ENCODE results near the gene PRKCD. TPM values are rescaled to one million over a fixed set of nuclear protein-coding genes. Genes with fewer than 3 reads are reported as not detected.
A peak's percentile ranks its signal among the peaks of the same experiment; 100 is the strongest.

The PRKCD gene
- total RNA-seq, 1 donor from 2014 or later: 32.2 TPM

DNA sequence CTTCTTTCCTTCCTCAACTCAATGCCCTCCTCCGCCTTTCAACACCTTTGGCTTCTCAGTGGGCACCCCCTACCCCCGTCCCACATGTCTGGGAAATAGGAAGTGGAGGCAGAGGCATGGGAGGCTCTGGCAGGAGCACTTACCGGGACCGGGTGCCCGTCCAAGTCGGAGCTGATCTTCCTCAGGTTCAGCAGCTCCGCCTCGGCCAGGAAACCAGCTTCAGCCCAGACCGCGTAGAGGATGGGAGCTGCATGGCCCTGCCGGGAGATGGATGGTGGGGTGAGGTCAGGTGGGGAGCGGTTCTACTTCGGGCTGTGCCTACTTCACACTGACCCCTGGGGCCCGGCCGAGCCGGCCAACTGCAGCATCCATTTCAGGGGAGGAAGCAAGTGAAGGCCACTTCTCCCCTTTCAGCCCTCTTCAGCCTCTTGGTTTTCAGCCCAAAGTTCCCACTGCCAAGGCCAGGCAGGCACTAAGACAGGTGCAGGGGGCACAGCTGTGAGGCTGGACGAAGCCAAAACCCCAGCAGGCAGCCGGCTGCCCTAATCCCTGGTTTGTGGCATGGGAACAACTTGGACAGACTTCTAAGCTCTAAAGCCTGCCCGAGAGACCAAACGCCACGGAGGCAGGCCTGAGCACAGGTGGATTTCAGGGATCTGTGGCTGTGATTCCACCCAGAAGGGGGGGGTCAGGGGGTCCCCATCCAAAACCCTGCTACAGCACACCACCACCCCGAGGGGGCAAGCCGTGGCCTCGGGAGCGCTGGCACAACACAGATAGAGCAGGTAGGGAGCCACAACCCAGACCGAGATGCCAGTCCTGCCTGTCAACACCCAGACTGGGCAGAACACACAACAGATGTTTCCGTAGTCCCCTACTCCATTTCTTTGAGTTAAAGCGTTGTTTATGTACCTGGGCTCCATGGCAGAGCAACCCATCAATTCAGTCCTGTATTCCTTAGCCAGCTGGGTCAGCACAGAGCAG, 80.3 kb downstream of the PRKCD start:
- no peak overlapping the region for H3K27ac ChIP-seq
- no peaks in the 10 kb centered on the region for H3K9me3 ChIP-seq
- peaks cover 0 to 44% of the 10 kb centered on the region in 2 donors for H3K36me3 ChIP-seq
- intact Hi-C loops (cut with DNase I): no loop called here
- DNase-seq (ENCODE audit: extremely low spot score in 2 of 2): no peak
- H3K27me3 ChIP-seq: no peaks in the 10 kb centered on the region
- H3K4me3 ChIP-seq: no peak overlapping the region
- TF ChIP-seq POLR2A (IDR thresholded peaks at IDR 0.05) (no peak), POLR2AphosphoS5 (IDR thresholded peaks at IDR 0.05; ENCODE audit: insufficient read depth in 1 of 2, low read depth in 1 of 2) (no peak)
- peaks cover 56% of the 10 kb centered on the region for H3K4me1 ChIP-seq

DNA sequence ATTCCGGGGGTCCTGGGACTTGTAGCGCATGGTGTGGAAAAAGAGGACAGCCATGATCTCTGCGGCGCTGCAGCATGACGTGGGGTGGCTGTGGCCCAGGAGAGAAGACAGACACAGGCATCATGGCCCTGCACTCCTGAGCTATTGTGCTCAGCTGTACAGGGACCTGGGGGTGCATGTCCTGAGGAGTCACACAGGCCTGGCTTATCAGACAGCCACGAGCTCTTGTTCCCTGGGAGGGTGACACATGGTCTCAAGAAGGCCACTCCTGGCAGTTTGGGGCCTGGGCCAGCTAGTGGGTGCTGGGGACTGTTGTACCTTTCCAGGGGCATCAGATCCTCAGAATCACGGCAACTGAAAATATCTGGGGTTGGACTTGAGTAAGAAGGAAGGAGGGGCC, 81.1 kb downstream of the PRKCD start:
- Histone ChIP-seq H3K4me1 (peaks cover 48% of the 10 kb centered on the region), H3K36me3 (peaks cover 0 to 47% of the 10 kb centered on the region in 2 donors), H3K4me3 (no peak overlapping the region), H3K9me3 (no peaks in the 10 kb centered on the region), H3K27ac (peak overlapping the region; percentile 39), H3K27me3 (no peaks in the 10 kb centered on the region)
- TF ChIP-seq, protein P1, sequence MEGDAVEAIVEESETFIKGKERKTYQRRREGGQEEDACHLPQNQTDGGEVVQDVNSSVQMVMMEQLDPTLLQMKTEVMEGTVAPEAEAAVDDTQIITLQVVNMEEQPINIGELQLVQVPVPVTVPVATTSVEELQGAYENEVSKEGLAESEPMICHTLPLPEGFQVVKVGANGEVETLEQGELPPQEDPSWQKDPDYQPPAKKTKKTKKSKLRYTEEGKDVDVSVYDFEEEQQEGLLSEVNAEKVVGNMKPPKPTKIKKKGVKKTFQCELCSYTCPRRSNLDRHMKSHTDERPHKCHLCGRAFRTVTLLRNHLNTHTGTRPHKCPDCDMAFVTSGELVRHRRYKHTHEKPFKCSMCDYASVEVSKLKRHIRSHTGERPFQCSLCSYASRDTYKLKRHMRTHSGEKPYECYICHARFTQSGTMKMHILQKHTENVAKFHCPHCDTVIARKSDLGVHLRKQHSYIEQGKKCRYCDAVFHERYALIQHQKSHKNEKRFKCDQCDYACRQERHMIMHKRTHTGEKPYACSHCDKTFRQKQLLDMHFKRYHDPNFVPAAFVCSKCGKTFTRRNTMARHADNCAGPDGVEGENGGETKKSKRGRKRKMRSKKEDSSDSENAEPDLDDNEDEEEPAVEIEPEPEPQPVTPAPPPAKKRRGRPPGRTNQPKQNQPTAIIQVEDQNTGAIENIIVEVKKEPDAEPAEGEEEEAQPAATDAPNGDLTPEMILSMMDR (IDR thresholded peaks at IDR 0.05): no peak
- TF ChIP-seq POLR2AphosphoS5 (IDR thresholded peaks at IDR 0.05; ENCODE audit: insufficient read depth in 1 of 2, low read depth in 1 of 2) (no peak), POLR2A (IDR thresholded peaks at IDR 0.05) (no peak)
- intact Hi-C loops (cut with DNase I): no loop called here
- no peak for DNase-seq (ENCODE audit: extremely low spot score in 2 of 2)

Other genes starting within 250 kb of the PRKCD start
- 9.1 TPM for gene SFMBT1, start 115.1 kb upstream of the PRKCD start, total RNA-seq
- gene RFT1, start 30.8 kb upstream of the PRKCD start, total RNA-seq: 13.8 TPM
- gene TKT, start 94.8 kb downstream of the PRKCD start, total RNA-seq: 423 TPM
- gene DCP1A, start 186.3 kb downstream of the PRKCD start, total RNA-seq: 32.9 TPM